ENCODE results near the gene TMEM30A.

Gene TMEM30A

GRCh38 chr6:75284632-75285282, at the start of gene TMEM30A:
Gene TMEM30A (minus strand): TSS chr6:75284792. CDS start chr6:75284638, 154 bp downstream.
- H3K4me3 ChIP-seq (ENCODE audit: low read depth, low read length): peak within 1 kb of the TSS; percentile 95
- no peak for TF ChIP-seq CTCF (IDR thresholded peaks at IDR 0.05; ENCODE audit: low read depth, low read length)

- no peak for TF ChIP-seq CTCF (IDR thresholded peaks at IDR 0.05; ENCODE audit: low read depth, low read length)
- no peak overlapping the region for H3K4me3 ChIP-seq (ENCODE audit: low read depth, low read length)
Observed at GRCh38 chr6:75333676-75334200, 49.1 kb upstream of the TMEM30A start.

- TF ChIP-seq CTCF (IDR thresholded peaks at IDR 0.05; ENCODE audit: low read depth, low read length): no peak
Observed at GRCh38 chr6:75331151-75331550, 46.6 kb upstream of the TMEM30A start.

GRCh38 chr6:75329703-75330102, 45.1 kb upstream of the TMEM30A start:
- no peak for TF ChIP-seq CTCF (IDR thresholded peaks at IDR 0.05; ENCODE audit: low read depth, low read length)

More at GRCh38 chr6:75331151-75331550, 46.6 kb upstream of the TMEM30A start:
- no peak overlapping the region for H3K4me3 ChIP-seq (ENCODE audit: low read depth, low read length)

GRCh38 chr6:75327807-75328206, 43.2 kb upstream of the TMEM30A start:
- H3K4me3 ChIP-seq (ENCODE audit: low read depth, low read length): no peak overlapping the region
- TF ChIP-seq CTCF (IDR thresholded peaks at IDR 0.05; ENCODE audit: low read depth, low read length): no peak

More at GRCh38 chr6:75329703-75330102, 45.1 kb upstream of the TMEM30A start:
- H3K4me3 ChIP-seq (ENCODE audit: low read depth, low read length): no peak overlapping the region

GRCh38 chr6:75326557-75327258, 42.1 kb upstream of the TMEM30A start:
- no peak overlapping the region for H3K4me3 ChIP-seq (ENCODE audit: low read depth, low read length)
- TF ChIP-seq CTCF (IDR thresholded peaks at IDR 0.05; ENCODE audit: low read depth, low read length): no peak

GRCh38 chr6:75318900-75319299, 34.3 kb upstream of the TMEM30A start:
- no peak overlapping the region for H3K4me3 ChIP-seq (ENCODE audit: low read depth, low read length)
- TF ChIP-seq CTCF (IDR thresholded peaks at IDR 0.05; ENCODE audit: low read depth, low read length): no peak

All from WI38 (cell line).